K562 (cell line): ENCODE data around the gene NDUFB10. TPM values are rescaled to one million over a fixed set of nuclear protein-coding genes. Genes with fewer than 3 reads are reported as not detected.

Source experiments
- ATF2 ChIP-seq: sonication (generic); formaldehyde crosslinking; IDR thresholded peaks from 2 replicates; pipeline ENCODE4 v1.8.1; 2022; ENCODE audit warnings: missing genetic modification reagents
- BCOR ChIP-seq: fragments of 450-650 bp; IDR thresholded peaks from 2 replicates; pipeline ENCODE4 v1.6.1; 2016
- CCNT2 ChIP-seq: IDR thresholded peaks from 2 replicates; pipeline ENCODE4 v1.6.1; 2011; ENCODE audit warnings: borderline replicate concordance, low read depth, mild to moderate bottlenecking, moderate library complexity, mixed read lengths, low read length; ENCODE audit not compliant: insufficient read length; ENCODE audit errors: extremely low read depth
- CHCHD3 ChIP-seq: fragments of 250-450 bp; sonication (Bioruptor Pico); IDR thresholded peaks from 2 replicates; pipeline ENCODE4 v2.1.2; 2022; ENCODE audit warnings: mild to moderate bottlenecking
- ESRRA ChIP-seq: fragments of 450-650 bp; IDR thresholded peaks from 2 replicates; pipeline ENCODE4 v1.6.1; 2014; ENCODE audit warnings: low read depth, mild to moderate bottlenecking, moderate library complexity, borderline replicate concordance
- HBP1 ChIP-seq: fragments of 450-650 bp; formaldehyde crosslinking; IDR thresholded peaks from 2 replicates; pipeline ENCODE4 v1.4.0; 2022; ENCODE audit warnings: missing genetic modification characterization
- HDAC1 ChIP-seq, 2 experiments: fragments of 450-650 bp; IDR thresholded peaks; 2 replicates each; pipeline ENCODE4 v1.6.1; 2016 to 2017; ENCODE audit warnings: inconsistent platforms in 1 of 2, mild to moderate bottlenecking in 1 of 2, moderate library complexity in 1 of 2
- HMBOX1 ChIP-seq: sonication (generic); IDR thresholded peaks from 2 replicates; pipeline ENCODE4 v1.6.1; 2016
- SMAD4 ChIP-seq: fragments of 250-450 bp; sonication (Bioruptor Pico); conservative IDR thresholded peaks from 2 replicates; pipeline ENCODE4 v1.8.0; 2021; ENCODE audit warnings: inconsistent platforms, mild to moderate bottlenecking, moderate library complexity
- SNIP1 ChIP-seq: fragments of 450-650 bp; IDR thresholded peaks from 2 replicates; pipeline ENCODE4 v1.7.1; 2017; ENCODE audit warnings: low read depth, mild to moderate bottlenecking
- SOX6 ChIP-seq: fragments of 450-650 bp; IDR thresholded peaks from 2 replicates; pipeline ENCODE4 v1.6.1; 2014; ENCODE audit warnings: mild to moderate bottlenecking
- ZEB2 ChIP-seq: fragments of 450-650 bp; IDR thresholded peaks from 2 replicates; pipeline ENCODE4 v1.6.1; 2016
- ZNF263 ChIP-seq: sonication (generic); formaldehyde crosslinking; IDR thresholded peaks from 2 replicates; pipeline ENCODE4 v1.8.0; 2022; ENCODE audit warnings: mild to moderate bottlenecking, missing genetic modification reagents, borderline replicate concordance
- ZNF407 ChIP-seq: fragments of 450-650 bp; IDR thresholded peaks from 2 replicates; pipeline ENCODE4 v1.6.1; 2016; ENCODE audit warnings: low read depth
- ZSCAN32 ChIP-seq: fragments of 450-650 bp; formaldehyde crosslinking; IDR thresholded peaks from 2 replicates; pipeline ENCODE4 v1.4.0; 2020; ENCODE audit warnings: mild to moderate bottlenecking, moderate library complexity
- polyA plus RNA-seq, 8 experiments: library from polyadenylated mRNA; depleted of rRNA in 4 of 8; stranded (reverse) in 5 of 8; unstranded in 3 of 8; fragments of >200 nt; fragmentation: Nextera tagmentation in 2 of 8; fragmentation: Illumina TruSeq in 1 of 8; extraction: Ambion mirVana in 2 of 8; extraction: Trizol in 1 of 8; gene quantifications; 2 replicates each; pipeline versions ENCODE4 v1.2.1 to v1.2.3, GENCODE V29; 2011 to 2014; ENCODE audit warnings: inconsistent platforms in 1 of 8, missing spikeins in 1 of 8
- total RNA-seq, 7 experiments: library from RNA; depleted of rRNA in 6 of 7; stranded (reverse); fragments of >200 nt in 6 of 7; fragmentation: Illumina TruSeq in 2 of 7; extraction: Trizol in 2 of 7; gene quantifications; 2 replicates each; pipeline versions ENCODE4 v1.2.1 to v1.2.3, GENCODE V29; 2011 to 2021; ENCODE audit warnings: low replicate concordance in 1 of 7

Gene NDUFB10
- total and polyA plus RNA-seq, 9 of the 15 experiments (the other 6 are each of a cell fraction or from before 2014, with no cell fraction given): 69.3 to 527 (median 161) TPM

- TF ChIP-seq ZNF407 (no peak), CHCHD3 (CRISPR knock-in tag) (0 out of 2 replicates have a peak, but pooled peaks have one; percentile 7), ZNF263 (peak; percentile 65), ESRRA (peak; percentile 42; the same call in 1 of the 2 replicates), HBP1 (CRISPR knock-in tag) (peak; percentile 84; the same call in 1 of the 2 replicates), SOX6 (0 out of 2 replicates have a peak, but pooled peaks have one; percentile 24), ZEB2 (no peak), HMBOX1 (0 out of 2 replicates have a peak, but pooled peaks have one; percentile 21), CCNT2 (peak; percentile 52), SNIP1 (no peak), BCOR (peak; percentile 36; the same call in 1 of the 2 replicates), ATF2 (CRISPR knock-in tag) (no peak), SMAD4 (CRISPR knock-in tag) (peak; percentile 53; the same call in 1 of the 2 replicates), HDAC1 (IDR thresholded peaks at IDR 0.05) (peak; percentile 72 to 80; a peak in 3 of 4 replicates), ZSCAN32 (0 out of 2 replicates have a peak, but pooled peaks have one; percentile 10)
Measured at GRCh38 chr16:1964506-1965395, 5.4 kb downstream of the NDUFB10 start, which contains the start of gene RPS2 (continued).
